Measurements from ENCODE around the gene UNK. TPM values are rescaled to one million over a fixed set of nuclear protein-coding genes. Genes with fewer than 3 reads are reported as not detected.

UNK gene
- total RNA-seq, 6 experiments from 2014 or later: 5.8 to 29.2 (median 11.1) TPM

- Histone ChIP-seq H3K27ac (no peak overlapping the region), H3K27me3 (no peaks in the 10 kb centered on the region), H3K4me1 (no peaks in the 10 kb centered on the region), H3K9me3 (no peaks in the 10 kb centered on the region), H3K4me3 (no peak overlapping the region), H3K36me3 (peaks cover 0 to 10% (median 1%) of the 10 kb centered on the region in 4 donors)
- intact Hi-C loops (cut with DNase I): no loop called here
- TF ChIP-seq POLR2A (IDR thresholded peaks at IDR 0.05): no peak
- TF ChIP-seq CTCF (IDR thresholded peaks at IDR 0.05): no peak
- 93% methylated on average over 8 of the region's 15 CpGs for WGBS (ENCODE audit: insufficient coverage, low coverage, low lambda C conversion rate, missing lambda C conversion rate)
- ATAC-seq (no peak), DNase-seq (no peak)
Measured at GRCh38 chr17:75838410-75838809, 53.8 kb downstream of the UNK start.

GRCh38 chr17:75839942-75840798, 55.6 kb downstream of the UNK start:
- no peak for DNase-seq
- H3K27me3 ChIP-seq: no peaks in the 10 kb centered on the region
- TF ChIP-seq CTCF (IDR thresholded peaks at IDR 0.05): no peak
- no peak for TF ChIP-seq POLR2A (IDR thresholded peaks at IDR 0.05)
- H3K9me3 ChIP-seq: no peaks in the 10 kb centered on the region
- no peak for ATAC-seq
- H3K4me3 ChIP-seq: no peak overlapping the region
- H3K4me1 ChIP-seq: peaks cover 0 to 4% (median 0%) of the 10 kb centered on the region in 4 donors
- no peak overlapping the region for H3K27ac ChIP-seq
- 94% methylated on average over 10 of the region's 36 CpGs for WGBS (ENCODE audit: insufficient coverage, low coverage, low lambda C conversion rate, missing lambda C conversion rate)
- no peaks in the 10 kb centered on the region for H3K36me3 ChIP-seq
- intact Hi-C loops (cut with DNase I): no loop called here

GRCh38 chr17:75840799-75841164, 56.2 kb downstream of the UNK start:
- H3K4me3 ChIP-seq: no peak overlapping the region
- intact Hi-C loops (cut with DNase I): no loop called here
- no peaks in the 10 kb centered on the region for H3K27me3 ChIP-seq
- H3K27ac ChIP-seq: no peak overlapping the region
- TF ChIP-seq POLR2A (IDR thresholded peaks at IDR 0.05) (no peak), CTCF (IDR thresholded peaks at IDR 0.05) (no peak)
- WGBS (ENCODE audit: insufficient coverage, low coverage, low lambda C conversion rate, missing lambda C conversion rate): 62% methylated on average over 4 of the region's 7 CpGs
- DNase-seq (no peak), ATAC-seq (no peak)
- H3K4me1 ChIP-seq: peaks cover 0 to 7% (median 3%) of the 10 kb centered on the region in 4 donors
- no peaks in the 10 kb centered on the region for H3K36me3 ChIP-seq
- no peaks in the 10 kb centered on the region for H3K9me3 ChIP-seq

DNA sequence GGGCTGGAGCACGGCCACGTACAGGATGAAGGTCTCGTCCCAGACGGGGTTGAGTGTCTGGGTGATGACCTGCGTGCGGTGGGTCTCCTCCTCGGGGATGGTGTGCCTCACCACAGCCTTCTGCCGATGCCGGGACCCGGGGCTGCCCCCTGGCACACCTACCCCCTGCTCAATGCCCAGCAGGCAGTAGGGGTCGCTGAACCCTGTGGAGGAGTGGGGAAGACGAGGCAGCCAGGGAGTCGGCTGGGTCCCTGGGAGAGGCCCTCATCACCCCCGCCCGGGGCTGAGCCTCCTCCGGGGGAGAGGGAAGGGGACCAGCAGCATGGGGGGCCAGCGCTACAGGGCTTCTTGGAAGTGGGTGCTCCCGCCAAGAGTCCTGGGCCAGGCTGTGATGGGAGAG, 57.8 kb downstream of the UNK start:
- H3K36me3 ChIP-seq: peaks cover 0 to 15% (median 9%) of the 10 kb centered on the region in 4 donors
- 83% methylated on average over 4 of the region's 18 CpGs for WGBS (ENCODE audit: insufficient coverage, low coverage, low lambda C conversion rate, missing lambda C conversion rate)
- DNase-seq: no peak
- no peaks in the 10 kb centered on the region for H3K27me3 ChIP-seq
- no peak overlapping the region for H3K4me3 ChIP-seq
- ATAC-seq: no peak
- TF ChIP-seq POLR2A (IDR thresholded peaks at IDR 0.05): no peak
- no peak for TF ChIP-seq CTCF (IDR thresholded peaks at IDR 0.05)
- intact Hi-C loops (cut with DNase I): no loop called here
- no peak overlapping the region for H3K27ac ChIP-seq
- peaks cover 0 to 19% (median 3%) of the 10 kb centered on the region in 4 donors for H3K4me1 ChIP-seq
- no peaks in the 10 kb centered on the region for H3K9me3 ChIP-seq

All from right lobe of liver (tissue), 6 donors.